HG03139 (cell line): ENCODE measurements around the gene NUDT21.

Source experiments
- ATAC-seq: cut with Tn5 transposase; IDR thresholded peaks from one replicate; pipeline ENCODE4 v1.9.1; 2021; ENCODE audit not compliant: unreplicated experiment

The NUDT21 gene

GRCh38 chr16:56463153-56463552 is 12.0 kb upstream of the NUDT21 start:
- ATAC-seq = no peak

- ATAC-seq = no peak
Measured at GRCh38 chr16:56462064-56462796, 11.1 kb upstream of the NUDT21 start.

DNA sequence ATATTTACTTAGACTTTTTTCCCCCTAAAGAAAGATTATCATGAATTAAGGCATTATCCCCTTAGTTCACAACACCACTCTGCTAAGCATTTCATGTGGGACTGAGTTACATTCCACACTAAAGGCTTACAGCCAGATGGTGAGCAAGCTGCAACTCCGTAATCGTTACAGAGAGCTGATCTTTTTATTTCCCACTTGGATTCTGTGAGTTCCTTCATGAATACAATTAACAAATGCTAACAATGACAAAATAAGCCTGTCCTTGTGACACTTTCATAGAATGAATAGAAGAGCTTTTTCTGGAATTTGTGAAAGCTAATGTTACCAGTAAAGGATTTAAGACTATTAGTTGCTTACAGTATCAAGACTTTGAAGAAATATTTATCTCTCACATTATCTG is 9.0 kb upstream of the NUDT21 start:
- no peak for ATAC-seq

DNA sequence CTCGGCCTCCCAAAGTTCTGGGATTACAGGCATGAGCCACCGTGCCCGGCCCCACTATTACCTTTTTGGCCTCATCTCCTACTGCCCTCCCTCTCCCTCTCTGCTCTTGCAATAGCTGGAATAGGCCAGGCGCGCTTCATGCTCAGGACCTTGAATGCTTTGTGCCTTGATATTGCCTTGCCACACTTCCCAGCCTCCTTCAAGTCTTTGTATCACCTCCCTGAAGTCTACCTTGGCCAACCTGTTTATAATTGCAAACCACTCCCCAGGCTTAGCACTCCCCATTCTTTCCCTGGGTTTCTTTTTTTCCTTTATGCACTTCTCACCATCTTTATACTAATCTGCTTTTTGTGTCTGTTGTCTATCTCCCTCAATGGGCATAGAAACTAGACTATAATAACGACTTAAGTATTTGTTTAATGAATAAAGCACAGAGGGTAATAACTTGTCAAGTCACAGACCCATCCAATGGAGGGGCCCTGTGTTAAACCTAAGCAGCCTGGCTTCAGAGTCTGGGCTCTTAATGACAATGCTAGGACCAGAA is 6.9 kb upstream of the NUDT21 start:
- ATAC-seq = no peak

- peak; percentile 34 for ATAC-seq
Measured at GRCh38 chr16:56451753-56452689, 889 bp upstream of the NUDT21 start.

DNA sequence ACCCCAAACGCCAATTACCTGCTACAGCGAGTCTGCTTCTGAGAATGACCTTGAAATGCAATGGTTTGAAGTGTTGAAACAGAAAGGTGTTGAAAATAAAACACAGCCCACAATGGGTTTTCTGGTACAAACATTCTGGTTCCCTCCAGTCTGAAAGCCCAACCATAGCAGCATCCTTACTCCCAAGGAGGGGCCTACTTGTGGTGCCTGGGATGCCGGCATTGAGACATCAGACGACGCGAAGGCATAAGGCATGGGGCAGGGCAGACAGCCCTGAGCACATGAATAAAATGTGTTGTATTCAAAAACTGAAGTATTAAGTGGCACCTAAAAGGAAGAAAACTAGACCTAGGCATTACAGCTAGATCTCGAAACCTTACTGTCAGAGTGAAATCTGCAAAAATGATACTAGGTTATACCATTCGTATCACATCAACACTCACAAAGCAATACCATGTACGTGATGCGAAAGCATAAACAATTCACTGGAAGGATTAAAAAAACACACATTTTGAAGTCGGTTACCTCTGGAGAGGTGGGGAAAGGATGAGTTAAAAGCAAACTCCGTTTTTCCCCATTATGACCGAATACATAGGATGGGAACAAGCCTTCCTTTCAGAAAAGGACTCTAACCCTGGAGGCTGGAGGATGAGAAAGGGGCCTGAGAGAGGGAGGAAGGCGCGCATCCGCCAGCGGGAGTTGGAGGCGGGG is 702 bp downstream of the NUDT21 start:
- peak; percentile 18 for ATAC-seq

DNA sequence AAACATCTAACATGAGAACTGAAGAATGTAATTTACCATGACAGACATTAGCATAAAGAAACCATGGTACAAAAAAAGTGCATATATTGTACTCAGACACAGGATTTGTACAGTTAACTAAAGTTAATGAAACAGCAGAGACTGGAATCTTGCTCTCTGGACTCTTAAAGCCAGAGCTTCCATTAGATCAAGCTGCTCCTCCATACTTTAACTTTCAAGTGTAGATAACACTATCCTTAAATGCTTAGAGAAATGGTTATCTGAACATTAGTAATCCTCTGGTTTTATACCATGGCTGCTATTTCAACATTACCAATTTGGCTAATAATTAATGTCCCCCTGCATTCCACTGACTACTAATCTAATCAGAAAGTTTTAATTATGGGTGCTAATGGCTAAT is 3.1 kb downstream of the NUDT21 start:
- ATAC-seq = no peak

DNA sequence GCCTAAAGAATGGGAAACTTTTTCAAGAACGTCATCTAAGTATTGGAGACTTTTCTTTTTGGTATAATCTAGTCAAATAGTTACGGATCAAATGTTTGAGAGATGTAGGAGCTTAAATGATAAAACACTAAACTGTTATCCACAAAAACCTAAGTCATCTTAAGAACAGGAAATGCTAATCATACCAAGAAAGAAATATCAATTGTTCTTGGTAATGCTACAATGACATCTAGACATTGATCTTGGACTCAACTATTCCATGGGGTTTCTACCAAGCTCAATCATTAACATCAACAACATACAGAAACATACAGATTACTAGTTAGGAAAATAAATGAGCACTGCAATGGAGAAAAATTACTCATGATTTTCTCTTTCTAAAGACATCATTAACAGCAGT is 3.8 kb downstream of the NUDT21 start:
- ATAC-seq = no peak

DNA sequence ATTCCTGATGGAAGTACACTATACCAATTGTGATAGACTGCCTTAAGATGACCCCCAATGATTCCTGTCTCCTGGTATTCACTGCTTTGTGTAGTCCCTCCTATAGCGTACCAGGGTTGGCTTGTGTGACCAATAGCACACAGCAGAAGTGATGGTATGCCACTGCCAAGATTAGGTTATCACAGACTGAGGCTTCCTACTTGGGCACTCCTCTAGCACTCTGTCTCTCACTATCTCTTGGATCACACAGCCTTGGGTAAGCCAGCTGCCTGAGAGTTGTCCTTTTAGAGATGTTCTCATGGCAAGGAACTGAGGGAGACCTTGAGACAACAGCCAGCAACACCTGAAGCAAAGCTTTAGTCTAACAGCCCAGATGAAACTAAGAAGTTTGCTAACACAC is 13.1 kb downstream of the NUDT21 start:
- no peak for ATAC-seq

- ATAC-seq = no peak
Measured at GRCh38 chr16:56436258-56436657, 14.9 kb downstream of the NUDT21 start.

DNA sequence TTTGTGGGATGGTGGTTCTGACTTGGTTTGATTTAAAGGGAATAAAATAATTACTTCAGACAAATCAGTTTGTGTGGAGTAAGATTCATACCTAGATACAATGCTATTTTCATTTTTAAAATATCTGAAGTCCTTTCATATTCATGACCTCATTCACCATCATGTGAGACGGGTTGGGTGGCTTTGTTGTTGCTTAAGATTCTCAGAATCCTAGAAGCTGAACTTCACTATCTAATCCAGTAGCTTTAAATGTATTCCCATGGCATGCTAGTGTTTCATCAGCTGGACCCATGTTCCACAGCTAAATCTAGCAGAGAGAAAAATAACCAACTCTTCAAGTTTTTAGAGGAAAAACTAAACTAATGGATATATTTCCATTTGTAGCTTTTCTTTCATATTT is 23.0 kb downstream of the NUDT21 start:
- ATAC-seq = no peak

GRCh38 chr16:56426585-56426984 is 24.5 kb downstream of the NUDT21 start:
- no peak for ATAC-seq

GRCh38 chr16:56425439-56425832 is 25.7 kb downstream of the NUDT21 start, which contains the start of gene AMFR:
TSS of gene AMFR (minus strand) at chr16:56425545. CDS start at chr16:56425327, 218 bp downstream.
- ATAC-seq = peak; percentile 74

DNA sequence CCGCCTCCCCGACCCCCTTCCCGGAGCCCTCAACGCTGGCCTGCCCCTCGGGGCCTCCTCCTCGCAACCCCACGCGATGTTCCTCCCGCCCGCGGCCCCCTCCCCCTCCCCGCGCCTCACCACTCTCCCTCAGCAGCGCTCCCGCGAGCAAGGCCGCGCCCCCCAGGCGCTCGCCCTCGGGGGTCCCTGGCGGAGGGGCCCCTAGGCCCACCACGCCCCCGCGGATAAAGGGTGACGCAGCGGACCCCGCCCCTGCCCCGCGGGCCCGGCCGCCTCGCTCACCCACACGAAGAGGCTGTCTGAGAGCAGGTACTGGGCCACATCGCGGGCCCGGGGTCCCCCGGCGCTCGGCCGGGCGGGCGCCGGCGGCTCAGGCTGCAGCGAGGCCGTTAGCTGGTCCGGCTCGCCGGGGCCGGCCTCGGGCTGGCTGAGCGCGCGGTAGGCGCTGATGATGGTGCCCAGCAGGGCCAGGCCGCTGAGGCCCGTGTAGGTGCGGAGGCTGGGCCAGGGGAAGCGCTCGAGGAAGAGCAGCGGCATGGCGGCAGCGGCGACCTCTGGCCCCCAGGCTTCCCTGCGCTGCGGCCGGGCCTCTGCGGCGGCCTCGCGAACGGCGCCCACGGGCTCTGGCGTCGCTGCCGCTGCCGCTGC is 26.2 kb downstream of the NUDT21 start:
- peak; percentile 28 for ATAC-seq

DNA sequence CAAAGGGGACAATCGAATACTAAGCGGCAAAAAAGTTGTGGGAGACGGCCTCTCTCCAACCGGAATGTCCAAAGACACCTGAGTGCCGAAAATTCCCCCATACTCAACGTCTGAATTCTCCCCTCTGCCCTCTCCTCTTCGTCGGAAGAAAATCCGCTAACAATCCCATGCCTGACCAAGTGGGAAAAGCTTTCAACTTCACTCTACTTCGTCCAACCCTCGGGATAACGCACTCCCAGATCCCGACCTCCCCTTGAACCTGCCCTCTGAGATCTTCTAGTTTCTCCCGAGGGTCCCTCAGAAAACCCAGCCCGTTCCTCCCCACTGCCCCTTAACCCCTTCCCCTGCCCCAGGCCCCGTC is 26.7 kb downstream of the NUDT21 start:
- no peak for ATAC-seq

DNA sequence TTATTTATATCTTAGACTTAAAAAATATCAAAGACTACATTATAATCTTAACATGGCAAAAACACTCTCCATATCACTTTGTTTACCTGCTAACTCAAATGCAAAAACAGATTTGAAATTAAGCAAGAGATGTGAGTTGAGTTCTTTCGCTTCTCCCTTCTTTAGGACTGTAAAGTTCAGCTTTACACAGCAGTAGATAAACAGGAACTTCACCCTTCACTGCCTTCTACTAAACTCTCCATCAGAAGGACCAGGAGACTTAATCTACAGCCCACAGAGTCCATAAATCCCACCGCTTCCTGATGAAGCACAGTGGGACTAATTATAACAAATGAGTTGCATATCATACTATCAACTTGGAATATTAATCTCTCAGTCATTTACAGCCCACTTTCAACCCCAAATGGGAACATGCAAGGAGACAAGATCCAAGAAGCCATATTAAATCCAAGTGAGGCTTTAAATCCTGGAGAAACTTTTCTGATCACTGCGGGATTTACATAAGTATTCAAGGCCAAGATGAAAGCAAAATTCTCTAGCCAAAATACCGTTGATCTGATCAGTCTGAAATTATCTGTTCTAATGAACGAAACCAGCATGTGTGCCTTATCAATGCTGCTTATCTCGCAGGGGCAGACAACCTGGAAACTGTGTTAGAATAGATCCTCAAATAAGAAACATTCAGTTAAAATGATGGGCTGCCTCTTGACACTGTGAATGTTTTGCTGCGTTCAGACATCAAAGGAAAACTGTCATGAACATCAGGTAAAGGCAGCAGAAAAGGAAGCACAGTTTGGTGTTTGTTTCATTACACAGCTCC is 27.3 kb downstream of the NUDT21 start:
- ATAC-seq = no peak

- ATAC-seq = no peak
Measured at GRCh38 chr16:56422896-56423441, 28.2 kb downstream of the NUDT21 start.

DNA sequence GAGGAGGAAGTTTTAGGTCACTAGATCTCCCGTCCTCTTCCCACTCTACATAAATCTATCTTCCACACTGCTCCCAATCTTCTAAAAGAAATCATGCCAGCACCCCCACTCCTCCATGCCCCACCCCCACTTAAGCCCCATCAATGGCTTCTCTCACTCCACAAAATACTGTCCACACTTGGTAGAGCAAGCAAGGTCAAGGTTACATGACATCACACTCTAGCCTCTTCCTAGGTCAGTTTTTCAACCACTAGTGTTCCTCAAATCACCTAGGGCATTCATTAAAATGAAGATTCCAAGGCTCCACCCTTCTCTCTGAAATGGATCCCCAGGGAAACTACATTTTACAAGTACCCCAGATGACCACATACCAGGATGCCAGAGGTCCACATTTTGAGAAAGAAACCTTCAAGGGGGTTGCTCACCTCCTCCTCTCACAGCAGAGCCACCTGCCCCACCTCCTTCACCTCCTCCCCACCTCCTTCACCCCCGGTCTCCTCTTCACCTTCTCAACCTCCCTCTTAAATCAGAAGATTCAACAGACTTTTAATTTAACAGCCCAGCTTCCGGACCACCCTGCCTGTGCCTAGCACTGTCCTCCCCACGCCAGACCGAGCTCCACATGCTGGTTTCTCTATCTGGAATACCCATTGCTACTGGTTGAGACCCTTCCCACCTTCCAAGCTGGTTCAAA is 29.0 kb downstream of the NUDT21 start:
- ATAC-seq = no peak

- ATAC-seq = no peak
Measured at GRCh38 chr16:56421313-56421712, 29.8 kb downstream of the NUDT21 start.
